Activated CD4-positive, alpha-beta T cell treated with anti-CD3 and anti-CD28 coated beads for 48 hours (primary cell): ENCODE results near the gene BNIP3.

ENCODE experiments used
- DNase-seq: peaks from one replicate; pipeline ENCODE4 v3.0.0-alpha.2; 2020

The BNIP3 gene

DNA sequence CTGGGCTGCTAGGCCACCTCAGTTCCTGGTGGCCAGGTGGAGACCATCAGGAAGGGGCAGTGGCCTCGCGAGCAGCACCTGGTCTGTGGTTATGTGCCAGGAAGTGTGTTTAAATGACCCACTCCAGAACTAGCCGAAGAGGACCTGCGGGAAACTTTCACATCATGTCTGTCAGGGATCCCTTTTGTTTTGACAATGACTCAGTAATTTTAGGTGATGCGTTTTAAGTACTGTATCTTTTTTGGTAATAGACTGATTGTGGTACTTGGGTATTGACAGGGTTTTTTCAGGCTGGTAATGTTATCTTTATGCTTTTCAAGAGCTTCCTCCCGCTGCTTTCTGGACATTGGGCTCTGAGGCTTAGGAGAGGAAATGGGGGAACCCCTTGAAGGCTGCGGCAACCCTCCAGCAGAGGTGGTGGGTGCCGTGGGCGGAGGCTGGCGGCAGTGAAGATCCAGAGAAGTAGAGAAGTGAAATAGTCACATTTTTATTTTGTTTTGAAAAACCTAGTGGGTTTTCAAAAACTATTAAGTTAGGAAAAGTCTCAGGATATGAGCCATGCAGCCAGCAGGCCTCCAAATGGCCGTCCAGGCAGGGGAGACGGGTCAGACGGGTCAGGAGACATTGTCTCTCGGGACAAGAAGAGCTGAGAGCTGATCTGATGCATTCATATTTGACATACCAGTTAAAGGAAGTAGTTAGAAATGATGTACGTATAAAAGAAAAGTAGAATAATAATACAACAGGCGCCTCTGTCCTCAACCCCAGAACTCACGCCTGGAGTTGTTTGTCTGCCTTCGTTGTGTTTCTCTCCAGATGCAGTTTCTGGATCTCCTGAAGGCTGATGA, 53.3 kb downstream of the BNIP3 start:
- peak; percentile 73 for DNase-seq

- no peak for DNase-seq
Observed at GRCh38 chr10:131926743-131927595, 54.8 kb downstream of the BNIP3 start.

DNA sequence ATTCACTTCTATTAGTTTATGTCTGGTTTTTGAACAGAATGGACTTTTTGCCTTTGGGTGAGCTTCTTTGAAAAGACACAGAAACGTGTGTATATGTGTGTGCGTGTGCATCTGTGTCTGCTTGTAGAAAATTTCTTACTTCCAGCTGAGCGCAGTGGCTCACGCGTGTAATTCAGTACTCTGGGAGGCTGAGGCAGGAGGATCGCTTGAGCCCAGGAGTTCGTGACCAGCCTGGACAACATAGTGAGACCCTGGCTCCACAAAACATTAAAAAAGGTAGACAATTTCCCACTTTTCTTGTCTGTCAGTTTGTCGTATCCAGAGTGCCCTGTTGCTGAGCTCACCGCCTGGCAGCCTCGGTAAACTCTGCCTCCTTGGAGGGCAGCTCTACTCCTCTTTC, 55.5 kb downstream of the BNIP3 start:
- DNase-seq, result no peak

GRCh38 chr10:131925716-131926115, 56.0 kb downstream of the BNIP3 start:
- DNase-seq, result no peak

- DNase-seq, result no peak
Observed at GRCh38 chr10:131925011-131925649, 56.6 kb downstream of the BNIP3 start.

DNA sequence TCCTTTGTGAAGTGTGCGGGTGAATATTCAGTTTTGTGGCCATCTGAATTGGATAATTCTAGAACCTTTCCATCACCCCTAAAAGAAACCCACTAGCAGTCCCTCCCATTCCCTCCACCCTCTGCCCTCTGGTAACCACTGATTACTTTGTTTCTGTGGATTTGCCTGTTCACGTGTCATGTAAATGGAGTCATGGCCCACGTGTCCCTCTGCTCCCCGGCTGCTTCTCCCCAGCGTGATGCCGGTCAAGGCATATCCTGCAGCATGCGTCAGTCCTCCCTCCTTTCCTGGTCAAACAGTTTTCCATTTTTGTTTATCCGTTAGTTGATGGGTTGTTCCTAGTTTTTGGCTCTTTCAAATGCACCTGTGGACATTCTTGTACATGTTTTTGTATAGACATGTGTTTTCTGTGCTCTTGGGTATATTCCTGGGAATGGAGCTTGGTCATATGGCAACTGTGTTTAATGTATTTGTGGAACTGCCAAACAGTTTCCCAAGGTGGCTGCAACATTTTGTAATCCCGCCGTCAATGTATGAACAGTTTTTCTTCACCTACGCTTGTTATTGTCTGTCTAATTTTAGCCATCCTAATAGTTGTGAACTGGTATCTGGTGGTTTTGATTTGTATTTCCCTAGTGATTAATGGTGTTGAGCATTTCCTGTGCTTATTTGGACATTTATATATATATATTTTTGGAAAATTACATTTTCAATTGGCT, 58.5 kb downstream of the BNIP3 start:
- DNase-seq, result no peak

DNA sequence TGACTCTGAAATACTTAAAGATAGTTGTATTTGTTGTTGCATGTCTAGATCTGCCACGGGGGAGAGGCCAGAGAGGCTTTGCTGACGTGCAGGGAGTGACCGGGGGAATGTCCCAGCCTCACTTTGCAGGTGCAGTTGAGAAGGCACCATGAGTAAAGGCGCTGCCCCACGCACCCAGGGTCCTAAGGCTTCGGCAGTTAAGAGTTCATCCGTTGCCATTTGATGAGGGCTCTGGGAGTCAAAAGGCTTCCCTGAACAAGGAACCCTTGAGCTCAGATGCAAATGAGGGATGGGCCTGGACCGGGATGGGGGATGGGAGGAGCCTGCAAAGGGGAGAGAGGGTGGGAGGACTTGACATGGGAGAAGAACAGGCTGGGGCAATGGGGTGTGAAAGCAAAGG, 60.5 kb downstream of the BNIP3 start:
- DNase-seq, result no peak

DNA sequence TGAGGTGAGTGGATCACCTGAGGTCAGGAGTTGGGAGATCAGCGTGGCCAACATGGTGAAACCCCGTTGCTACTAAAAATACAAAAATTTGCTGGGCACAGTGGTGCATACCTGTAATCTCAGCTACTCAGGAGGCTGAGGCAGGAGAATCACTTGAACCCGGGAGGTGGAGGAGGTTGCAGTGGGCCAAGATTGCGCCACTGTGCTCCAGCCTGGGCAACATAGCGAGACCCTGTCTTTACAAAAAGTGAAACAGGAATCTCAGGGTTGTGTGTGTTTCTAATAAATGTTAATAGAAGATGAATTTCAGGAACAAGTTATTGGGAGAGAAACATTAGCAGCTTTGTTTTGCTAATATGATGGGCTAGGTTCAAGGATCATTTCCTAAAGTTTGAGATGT, 61.0 kb downstream of the BNIP3 start:
- no peak for DNase-seq

DNA sequence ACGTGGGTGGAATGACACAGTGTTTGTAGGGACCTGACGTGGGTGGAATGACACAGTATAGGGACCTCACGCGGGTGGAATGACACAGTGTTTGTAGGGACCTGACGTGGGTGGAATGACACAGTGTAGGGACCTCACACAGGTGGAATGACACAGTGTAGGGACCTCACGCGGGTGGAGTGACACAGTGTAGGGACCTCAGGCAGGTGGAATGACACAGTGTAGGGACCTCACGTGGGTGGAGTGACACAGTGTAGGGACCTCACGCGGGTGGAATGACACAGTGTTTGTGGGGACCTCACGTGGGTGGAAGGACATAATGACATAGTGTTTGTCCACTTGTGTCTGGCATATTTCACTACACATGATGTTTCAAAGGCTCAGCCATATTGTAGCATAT, 61.6 kb downstream of the BNIP3 start:
- DNase-seq, result peak; percentile 54

- peak; percentile 60 for DNase-seq
Observed at GRCh38 chr10:131919461-131919860, 62.3 kb downstream of the BNIP3 start.
